NK-92 treated with Interleukin-12 subunit alpha and Interleukin-12 subunit beta, amount 100 ng/mL, for 24 hours (cell line): ENCODE measurements around the gene GCLM.

Experiments
- DNase-seq: peaks from one replicate; lab custom pipeline; 2025; lab: John Stamatoyannopoulos, UW

Gene GCLM

DNA sequence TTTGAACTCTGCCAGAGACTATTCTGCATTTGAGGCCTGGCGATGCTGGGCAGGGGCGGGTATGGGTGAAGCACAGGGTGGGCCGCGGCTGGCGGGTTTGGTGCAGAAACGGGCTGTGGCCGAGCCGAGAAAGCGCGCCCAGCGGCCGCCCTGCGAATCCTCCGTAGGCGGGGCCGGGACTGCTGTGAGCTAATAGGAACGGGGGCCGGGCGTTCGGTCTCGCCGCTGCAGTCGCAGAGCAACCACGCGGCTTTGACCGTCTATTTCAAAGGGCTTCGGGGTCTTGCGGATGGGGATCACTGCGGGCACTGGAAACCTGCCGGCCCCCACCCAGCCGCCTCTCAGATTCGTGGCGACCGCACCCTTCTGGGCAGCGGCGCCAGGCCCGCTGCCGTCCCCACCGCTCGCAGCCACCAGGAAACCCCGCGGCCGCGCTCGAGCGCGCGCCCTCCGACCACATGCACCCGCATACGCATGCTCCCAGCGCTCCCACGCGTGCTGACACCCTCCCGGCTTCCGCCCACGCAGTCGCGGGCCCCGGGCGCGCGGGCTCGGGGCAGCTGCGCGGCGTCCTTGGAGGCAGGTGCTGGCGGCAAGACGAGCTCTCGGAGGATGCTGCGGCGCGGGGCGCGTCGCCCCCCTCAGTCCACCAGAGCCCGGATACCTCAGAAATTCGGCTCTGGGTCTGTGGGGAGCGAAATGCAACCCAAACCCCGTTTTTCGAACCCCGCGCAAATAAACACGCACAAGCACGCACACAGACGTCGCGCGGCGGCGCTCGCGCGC lies 62.8 kb downstream of the GCLM start:
- DNase-seq: peak; percentile 88

DNA sequence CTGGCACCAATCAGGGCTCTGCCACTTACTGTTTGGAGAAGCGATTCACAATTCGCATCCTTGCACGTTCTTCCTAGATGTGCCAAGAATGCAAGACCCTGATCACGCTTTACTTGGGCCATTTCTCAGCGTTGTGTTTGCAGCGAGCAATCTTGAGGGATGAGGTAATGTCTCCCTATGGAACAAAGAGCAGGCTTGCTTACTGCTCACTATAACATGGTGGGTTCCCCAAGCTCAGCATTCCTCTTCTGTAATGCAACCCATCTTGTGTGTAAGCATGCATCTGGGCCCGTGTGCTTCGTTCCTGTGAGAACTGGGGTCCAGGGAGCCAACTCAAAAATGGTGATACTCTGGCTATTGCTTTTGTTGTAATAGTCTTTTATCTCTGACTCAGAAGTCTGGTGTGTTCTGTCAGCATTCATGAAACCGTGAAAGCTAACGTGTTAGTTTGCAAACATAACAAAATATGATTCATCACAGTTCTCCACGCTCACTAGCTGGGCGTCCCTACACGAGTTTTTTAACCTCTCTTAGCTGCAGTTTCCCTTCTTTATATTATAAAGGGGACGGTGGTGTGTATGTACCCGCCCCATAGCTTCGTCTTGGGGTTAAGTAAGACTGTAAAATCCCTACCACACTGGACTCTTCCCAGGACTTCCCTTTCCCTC lies 63.6 kb downstream of the GCLM start:
- DNase-seq: no peak

DNA sequence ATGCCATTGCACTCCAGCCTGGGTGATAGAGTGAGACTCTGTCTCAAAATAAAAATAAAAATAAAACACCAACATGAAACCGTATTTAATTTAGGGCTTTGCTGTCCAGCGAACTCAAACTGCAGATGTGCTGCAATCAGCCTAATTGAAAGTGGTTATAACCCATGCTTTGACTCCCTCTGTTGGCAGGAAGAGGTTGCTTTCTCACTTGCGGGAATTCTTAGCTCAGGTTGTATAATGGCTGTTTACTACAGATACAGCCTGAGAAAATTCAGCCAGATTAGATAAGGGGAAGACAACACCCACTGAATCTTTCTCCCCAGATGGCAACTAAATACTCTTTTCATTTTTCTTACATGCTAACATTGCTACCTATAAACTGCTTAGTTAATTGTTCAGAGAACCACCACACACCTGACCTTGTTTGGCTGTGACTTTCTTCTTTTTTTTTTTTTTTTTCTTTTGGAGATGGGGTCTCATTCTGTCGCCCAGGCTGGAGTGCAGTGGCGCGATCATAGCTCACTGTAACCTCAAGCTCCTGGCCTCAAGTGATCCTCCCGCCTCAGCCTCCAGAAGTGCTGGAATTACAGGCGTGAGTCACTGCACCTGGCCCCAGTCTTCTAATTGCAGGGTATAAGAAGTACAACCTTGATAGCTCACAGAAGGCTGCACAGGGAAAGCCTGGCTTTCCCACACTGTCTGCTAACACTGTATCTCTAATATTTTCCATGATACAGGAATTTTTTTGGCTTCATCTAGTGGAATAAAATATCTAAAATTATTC lies 64.8 kb downstream of the GCLM start:
- peak; percentile 3 for DNase-seq

DNA sequence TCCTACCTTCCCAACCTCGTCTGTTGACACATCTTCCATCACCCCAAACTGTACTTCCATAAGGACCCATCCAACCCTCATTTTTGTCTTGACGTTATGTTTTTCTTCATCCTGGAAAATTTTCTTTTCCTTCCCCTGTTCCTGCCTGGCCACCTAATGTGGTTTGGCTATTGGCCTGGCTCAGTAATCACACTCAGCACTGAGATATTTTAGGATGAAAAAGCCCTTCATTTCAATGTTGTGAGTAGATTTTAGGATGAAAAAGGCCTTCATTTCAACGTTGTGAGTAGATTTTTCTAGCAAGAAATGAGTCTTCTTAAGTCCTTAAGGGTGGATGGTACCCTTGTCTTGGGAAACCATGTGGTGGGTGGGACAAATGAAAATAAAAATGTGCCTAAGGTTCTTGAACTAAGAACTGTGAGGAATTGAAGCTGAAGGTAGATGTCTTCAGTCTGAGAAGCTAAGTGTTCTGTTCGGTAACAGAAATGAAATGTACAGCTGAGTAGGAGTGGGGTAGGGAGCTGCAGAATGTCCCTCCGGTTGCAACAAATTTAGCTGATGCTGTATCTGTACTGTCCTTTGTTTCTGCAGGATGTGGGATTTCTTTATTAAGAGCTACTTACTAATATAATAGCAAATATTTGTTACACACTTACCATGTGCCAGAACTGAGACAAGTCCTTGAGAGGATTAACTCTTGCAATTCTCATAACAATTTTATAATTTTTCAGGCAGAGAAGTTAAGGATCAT lies 66.3 kb downstream of the GCLM start:
- no peak for DNase-seq

DNA sequence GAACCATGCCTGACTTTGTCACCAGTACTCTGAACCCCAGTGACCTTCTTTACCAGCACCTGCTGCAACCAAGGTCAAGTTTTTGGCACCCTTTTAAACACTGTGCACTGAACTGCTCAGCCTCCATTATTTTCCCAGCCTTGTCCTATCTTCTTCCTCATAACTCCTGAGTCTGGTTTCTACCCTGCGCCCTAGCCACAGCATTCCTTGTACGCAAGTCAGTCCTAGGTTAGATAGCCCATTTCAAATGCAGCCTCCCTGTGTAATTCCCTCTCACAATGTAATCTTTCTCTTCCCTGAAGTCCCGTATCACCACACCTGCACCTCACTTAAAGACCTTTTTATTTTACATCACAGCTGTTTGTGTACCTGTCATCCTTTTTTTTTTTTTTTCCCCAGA lies 67.5 kb downstream of the GCLM start:
- no peak for DNase-seq

DNA sequence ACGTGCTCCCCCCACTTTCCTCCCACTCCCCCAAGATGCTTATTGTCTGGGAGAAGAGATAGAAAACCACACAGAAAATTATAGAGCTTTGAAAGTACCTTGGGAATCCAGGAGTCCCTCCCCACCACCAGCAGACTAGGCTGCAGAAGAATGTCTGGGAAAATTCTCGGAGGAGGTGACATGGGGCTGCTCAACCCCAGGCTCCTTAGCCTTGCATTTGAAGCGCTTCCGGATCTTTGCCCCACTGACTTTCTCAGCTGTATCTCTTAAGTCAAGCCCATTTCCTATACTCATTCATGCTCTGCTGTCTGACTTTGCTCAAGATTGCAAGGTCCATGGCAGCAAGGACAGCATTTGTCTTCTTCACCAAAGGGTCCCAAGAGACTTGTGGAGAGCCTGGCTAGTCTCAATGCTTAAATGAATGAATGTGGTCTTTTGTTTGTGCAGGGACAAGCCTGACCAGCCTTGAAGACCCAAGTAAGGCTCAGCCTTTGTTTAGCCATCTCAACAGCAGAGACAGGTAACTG lies 68.2 kb downstream of the GCLM start:
- no peak for DNase-seq

DNA sequence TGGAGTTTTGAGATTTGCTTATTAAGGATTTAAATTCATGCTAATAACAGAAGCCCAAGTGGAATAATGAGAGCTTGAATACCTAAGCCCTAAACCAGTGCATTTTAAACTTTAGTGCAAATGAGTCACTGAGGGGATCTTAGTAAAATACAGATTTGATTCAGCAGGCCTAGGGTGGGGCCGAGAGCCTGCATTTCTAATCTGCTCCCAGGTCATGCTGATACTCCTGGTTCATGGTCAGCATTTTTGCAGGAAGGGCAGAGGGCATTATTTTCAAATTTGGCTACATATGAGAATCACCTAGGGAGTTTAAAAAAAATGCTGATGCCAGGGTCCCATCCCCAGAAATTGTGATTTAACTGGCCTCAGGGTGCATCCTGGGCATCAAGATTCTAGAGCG lies 69.5 kb downstream of the GCLM start:
- no peak for DNase-seq

DNA sequence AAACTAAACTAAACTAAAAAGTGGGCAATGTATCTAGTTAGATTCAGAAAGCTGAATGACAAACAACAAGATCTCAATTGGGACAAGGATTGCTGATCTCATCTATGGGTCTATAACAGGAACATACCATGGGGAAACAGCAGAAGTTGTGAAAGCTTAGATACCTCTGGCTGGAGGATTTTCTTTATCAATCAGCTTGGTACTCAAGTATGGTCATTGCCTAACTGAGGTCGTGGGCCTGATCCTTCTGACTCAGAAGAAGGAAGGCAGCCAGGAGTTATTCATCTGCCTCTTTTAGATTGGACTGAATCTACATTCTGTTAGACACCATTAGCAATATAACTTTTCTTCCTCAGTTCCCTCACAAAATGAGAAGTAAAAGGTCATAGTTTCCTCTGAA lies 69.9 kb downstream of the GCLM start:
- no peak for DNase-seq

DNA sequence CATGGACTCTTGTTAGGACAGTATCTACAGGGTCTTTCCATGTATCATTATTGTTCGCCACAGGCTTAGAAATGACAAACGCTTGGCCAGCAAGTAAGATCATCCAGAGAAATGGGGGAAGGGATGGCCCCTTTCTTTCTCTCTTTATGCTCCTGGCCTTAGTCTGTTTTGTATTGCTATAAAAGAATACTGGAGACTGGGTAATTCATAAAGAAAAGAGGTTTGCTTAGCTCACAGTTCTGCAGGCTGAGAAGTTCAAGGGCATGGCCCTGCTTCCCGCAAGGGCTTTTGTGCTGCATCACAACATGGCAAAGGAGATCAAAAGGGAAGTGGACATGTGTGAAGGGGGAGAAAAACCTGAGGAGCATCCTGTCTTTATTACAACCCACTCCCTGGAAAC lies 71.3 kb downstream of the GCLM start:
- no peak for DNase-seq
